HEK293 (cell line): ENCODE results near the gene LETM1.

Experiments
- CTCF ChIA-PET: fragments of 350-600 bp; formaldehyde crosslinking; extraction: SDS; loops from one replicate; lab custom pipeline; 2021; ENCODE audit warnings: antibody characterized with exemption; lab: Yijun Ruan, JAX
- POLR2A ChIA-PET: fragments of 300-600 bp; formaldehyde crosslinking; extraction: SDS; loops from one replicate; lab custom pipeline; 2020; ENCODE audit warnings: antibody characterized with exemption, inconsistent platforms; lab: Yijun Ruan, JAX
- H3K27ac ChIP-seq: fragments of 200-500 bp; sonication (Bioruptor generic); 2 replicates; pipeline ENCODE4 v1.5.1; 2014; ENCODE audit warnings: low read depth, low read length, control low read depth, inconsistent platforms; ENCODE audit errors: extremely low read depth
- H3K36me3 ChIP-seq, 2 experiments: fragments of 200-500 bp in 1 of 2; sonication (Bioruptor generic) in 1 of 2; 1 replicate in 1 of 2; 2 replicates in 1 of 2; pipeline ENCODE4 v1.5.1; 2014 to 2017; ENCODE audit warnings: inconsistent platforms in 2 of 2, low read length in 2 of 2; ENCODE audit not compliant: control insufficient read depth in 2 of 2, insufficient read depth in 1 of 2
- H3K4me1 ChIP-seq: fragments of 200-500 bp; sonication (Bioruptor generic); 2 replicates; pipeline ENCODE4 v1.5.1; 2014; ENCODE audit warnings: mild to moderate bottlenecking, low read length, inconsistent platforms; ENCODE audit not compliant: control insufficient read depth, insufficient read depth
- H3K4me3 ChIP-seq: 2 replicates; pipeline ENCODE4 v1.5.1; 2011; ENCODE audit warnings: low read depth, mild to moderate bottlenecking, control low read depth, low read length, moderate library complexity
- H3K9me3 ChIP-seq: fragments of 200-500 bp; sonication (Bioruptor generic); 2 replicates; pipeline ENCODE4 v1.5.1; 2014; ENCODE audit warnings: low read depth, low read length, inconsistent platforms; ENCODE audit not compliant: control insufficient read depth, insufficient read depth
- SETDB1 ChIP-seq: IDR thresholded peaks from one replicate; pipeline ENCODE4 v1.6.1; 2017; ENCODE audit warnings: mild to moderate bottlenecking, low read length, moderate library complexity, mixed read lengths; ENCODE audit not compliant: insufficient read length
- ZNF132 ChIP-seq: fragments of 450-650 bp; formaldehyde crosslinking; IDR thresholded peaks from 2 replicates; pipeline ENCODE4 v1.5.1; 2017; ENCODE audit warnings: missing biosample characterization, missing genetic modification characterization, borderline replicate concordance
- ZNF2 ChIP-seq: fragments of 450-650 bp; formaldehyde crosslinking; IDR thresholded peaks from 2 replicates; pipeline ENCODE4 v1.5.1; 2016; ENCODE audit warnings: missing biosample characterization, missing genetic modification characterization
- ZNF221 ChIP-seq: fragments of 450-650 bp; formaldehyde crosslinking; IDR thresholded peaks from 2 replicates; pipeline ENCODE4 v1.5.1; 2017; ENCODE audit warnings: missing biosample characterization, missing genetic modification characterization, borderline replicate concordance
- ZNF335 ChIP-seq: fragments of 450-650 bp; formaldehyde crosslinking; conservative IDR thresholded peaks from 2 replicates; pipeline ENCODE4 v1.5.1; 2016; ENCODE audit warnings: missing biosample characterization, missing genetic modification characterization
- ZNF394 ChIP-seq: fragments of 450-650 bp; formaldehyde crosslinking; IDR thresholded peaks from 2 replicates; pipeline ENCODE4 v1.5.1; 2016; ENCODE audit warnings: missing biosample characterization, missing genetic modification characterization, mild to moderate bottlenecking, moderate library complexity, borderline replicate concordance
- ZNF416 ChIP-seq: fragments of 450-650 bp; formaldehyde crosslinking; IDR thresholded peaks from 2 replicates; pipeline ENCODE4 v1.5.1; 2016; ENCODE audit warnings: missing biosample characterization, missing genetic modification characterization
- ZNF626 ChIP-seq: fragments of 450-650 bp; sonication (Bioruptor Pico); formaldehyde crosslinking; IDR thresholded peaks from 2 replicates; pipeline ENCODE4 v1.5.1; 2018; ENCODE audit warnings: missing biosample characterization, missing genetic modification characterization, inconsistent platforms
- ZNF768 ChIP-seq: fragments of 450-650 bp; formaldehyde crosslinking; IDR thresholded peaks from 2 replicates; pipeline ENCODE4 v1.5.1; 2018; ENCODE audit warnings: missing biosample characterization, mild to moderate bottlenecking, missing genetic modification characterization
- ZSCAN23 ChIP-seq: fragments of 450-650 bp; formaldehyde crosslinking; IDR thresholded peaks from 2 replicates; pipeline ENCODE4 v1.5.1; 2016; ENCODE audit warnings: missing biosample characterization, missing genetic modification characterization
- TF ChIP-seq, protein P1 (sequence below): fragments of 450-650 bp; IDR thresholded peaks from 2 replicates; pipeline ENCODE4 v1.5.1; 2018; ENCODE audit warnings: missing biosample characterization, mild to moderate bottlenecking, missing genetic modification characterization
- TF ChIP-seq, protein P2 (sequence below): fragments of 450-650 bp; formaldehyde crosslinking; IDR thresholded peaks from 2 replicates; pipeline ENCODE4 v1.5.1; 2017; ENCODE audit warnings: missing biosample characterization, missing genetic modification characterization
- TF ChIP-seq, protein P3 (sequence below): fragments of 450-650 bp; formaldehyde crosslinking; IDR thresholded peaks from 2 replicates; pipeline ENCODE4 v1.5.1; 2016; ENCODE audit warnings: missing biosample characterization, missing genetic modification characterization
- TF ChIP-seq, protein P4 (sequence below): fragments of 450-650 bp; formaldehyde crosslinking; IDR thresholded peaks from 2 replicates; pipeline ENCODE4 v1.5.1; 2016; ENCODE audit warnings: missing biosample characterization, missing genetic modification characterization
- TF ChIP-seq, protein P5 (sequence below): fragments of 450-650 bp; formaldehyde crosslinking; IDR thresholded peaks from 2 replicates; pipeline ENCODE4 v1.5.1; 2016; ENCODE audit warnings: missing biosample characterization, missing genetic modification characterization
- TF ChIP-seq, protein P6 (sequence below): fragments of 450-650 bp; formaldehyde crosslinking; optimal IDR thresholded peaks from 2 replicates; pipeline ENCODE3; 2016; ENCODE audit warnings: missing biosample characterization, mild to moderate bottlenecking, missing genetic modification characterization

The LETM1 gene

DNA sequence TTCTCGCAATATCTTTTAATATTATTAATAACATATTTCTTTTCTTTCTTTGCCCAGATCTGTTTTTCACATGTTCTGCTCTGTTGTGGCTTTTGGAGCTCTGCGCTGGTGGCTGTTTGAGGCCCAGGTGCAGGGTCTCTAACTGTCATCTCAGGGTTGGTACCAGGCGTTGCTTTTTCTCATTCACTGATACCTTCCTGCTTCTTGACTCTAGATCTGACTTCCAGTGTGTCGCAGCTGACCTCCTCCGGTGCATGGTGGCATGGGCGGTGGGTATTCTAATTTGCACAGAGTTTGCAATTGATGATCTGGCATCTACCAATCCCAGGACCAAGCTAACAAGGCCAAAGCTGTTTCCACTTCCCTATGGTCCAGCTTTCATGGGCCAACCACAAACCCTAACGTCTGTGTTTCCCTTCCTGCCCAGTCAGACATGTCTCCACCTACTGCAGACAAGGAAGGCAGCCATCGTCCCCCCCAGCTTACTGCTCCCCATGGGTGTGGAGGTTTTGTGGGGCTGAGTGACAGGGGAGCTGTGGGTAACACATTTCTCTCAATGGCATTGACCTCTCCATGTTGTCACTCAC is 25.2 kb downstream of the LETM1 start:
- ChIA-PET POLR2A (no interaction called here), CTCF (interaction anchor here (1.1 kb wide), 1 partner anchor 20 kb away, joined by 4 read pairs; no protein-coding TSS in a partner anchor)
- H3K4me1 ChIP-seq, result no peaks in the 10 kb centered on the region
- no peak overlapping the region for H3K4me3 ChIP-seq
- H3K36me3 ChIP-seq, result peaks cover under 1 to 76% of the 10 kb centered on the region in 2 experiments; a peak in 2 of 3 replicates
- no peaks in the 10 kb centered on the region for H3K9me3 ChIP-seq
- TF ChIP-seq, protein P1, sequence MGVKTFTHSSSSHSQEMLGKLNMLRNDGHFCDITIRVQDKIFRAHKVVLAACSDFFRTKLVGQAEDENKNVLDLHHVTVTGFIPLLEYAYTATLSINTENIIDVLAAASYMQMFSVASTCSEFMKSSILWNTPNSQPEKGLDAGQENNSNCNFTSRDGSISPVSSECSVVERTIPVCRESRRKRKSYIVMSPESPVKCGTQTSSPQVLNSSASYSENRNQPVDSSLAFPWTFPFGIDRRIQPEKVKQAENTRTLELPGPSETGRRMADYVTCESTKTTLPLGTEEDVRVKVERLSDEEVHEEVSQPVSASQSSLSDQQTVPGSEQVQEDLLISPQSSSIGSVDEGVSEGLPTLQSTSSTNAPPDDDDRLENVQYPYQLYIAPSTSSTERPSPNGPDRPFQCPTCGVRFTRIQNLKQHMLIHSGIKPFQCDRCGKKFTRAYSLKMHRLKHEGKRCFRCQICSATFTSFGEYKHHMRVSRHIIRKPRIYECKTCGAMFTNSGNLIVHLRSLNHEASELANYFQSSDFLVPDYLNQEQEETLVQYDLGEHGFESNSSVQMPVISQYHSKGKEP, result no peak
- no peak for TF ChIP-seq ZNF335 (tag by site-specific recombination)
- no peak overlapping the region for H3K27ac ChIP-seq

DNA sequence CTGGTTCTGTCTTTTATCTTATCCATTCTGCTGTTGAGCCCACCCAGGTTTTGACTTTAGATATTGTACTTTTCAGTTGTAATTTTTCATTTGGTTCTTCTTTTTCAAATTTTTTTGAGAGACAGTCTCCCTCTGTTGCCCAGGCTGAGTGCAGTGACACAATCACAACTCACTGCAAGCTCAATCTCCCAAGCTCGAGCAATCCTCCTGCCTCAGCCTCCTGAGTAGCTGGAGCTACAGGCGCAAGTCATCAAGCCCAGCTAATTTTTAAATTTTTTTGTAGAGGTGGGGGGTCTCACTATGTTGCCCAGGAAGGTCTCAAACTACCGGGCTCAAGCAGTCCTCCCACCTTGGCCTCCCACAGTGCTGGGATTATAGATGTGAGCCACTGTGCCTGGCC is 25.7 kb downstream of the LETM1 start:
- no peak overlapping the region for H3K27ac ChIP-seq
- H3K9me3 ChIP-seq, result no peaks in the 10 kb centered on the region
- ChIA-PET POLR2A (no interaction called here), CTCF (interaction anchor here (0.6 kb wide), 1 partner anchor 367 kb away, joined by 3 read pairs; no protein-coding TSS in a partner anchor)
- TF ChIP-seq, protein P2, sequence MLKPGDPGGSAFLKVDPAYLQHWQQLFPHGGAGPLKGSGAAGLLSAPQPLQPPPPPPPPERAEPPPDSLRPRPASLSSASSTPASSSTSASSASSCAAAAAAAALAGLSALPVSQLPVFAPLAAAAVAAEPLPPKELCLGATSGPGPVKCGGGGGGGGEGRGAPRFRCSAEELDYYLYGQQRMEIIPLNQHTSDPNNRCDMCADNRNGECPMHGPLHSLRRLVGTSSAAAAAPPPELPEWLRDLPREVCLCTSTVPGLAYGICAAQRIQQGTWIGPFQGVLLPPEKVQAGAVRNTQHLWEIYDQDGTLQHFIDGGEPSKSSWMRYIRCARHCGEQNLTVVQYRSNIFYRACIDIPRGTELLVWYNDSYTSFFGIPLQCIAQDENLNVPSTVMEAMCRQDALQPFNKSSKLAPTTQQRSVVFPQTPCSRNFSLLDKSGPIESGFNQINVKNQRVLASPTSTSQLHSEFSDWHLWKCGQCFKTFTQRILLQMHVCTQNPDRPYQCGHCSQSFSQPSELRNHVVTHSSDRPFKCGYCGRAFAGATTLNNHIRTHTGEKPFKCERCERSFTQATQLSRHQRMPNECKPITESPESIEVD (tag by site-specific recombination), result no peak
- TF ChIP-seq SETDB1 (no peak), ZNF132 (tag by site-specific recombination) (no peak), ZNF221 (tag by site-specific recombination) (no peak), ZNF768 (tag by site-specific recombination) (no peak), ZNF626 (tag by site-specific recombination) (no peak), ZSCAN23 (no peak), ZNF2 (tag by site-specific recombination) (no peak), ZNF394 (tag by site-specific recombination) (no peak), ZNF416 (no peak)
- TF ChIP-seq, protein P3, sequence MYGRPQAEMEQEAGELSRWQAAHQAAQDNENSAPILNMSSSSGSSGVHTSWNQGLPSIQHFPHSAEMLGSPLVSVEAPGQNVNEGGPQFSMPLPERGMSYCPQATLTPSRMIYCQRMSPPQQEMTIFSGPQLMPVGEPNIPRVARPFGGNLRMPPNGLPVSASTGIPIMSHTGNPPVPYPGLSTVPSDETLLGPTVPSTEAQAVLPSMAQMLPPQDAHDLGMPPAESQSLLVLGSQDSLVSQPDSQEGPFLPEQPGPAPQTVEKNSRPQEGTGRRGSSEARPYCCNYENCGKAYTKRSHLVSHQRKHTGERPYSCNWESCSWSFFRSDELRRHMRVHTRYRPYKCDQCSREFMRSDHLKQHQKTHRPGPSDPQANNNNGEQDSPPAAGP, result no peak
- TF ChIP-seq, protein P4, sequence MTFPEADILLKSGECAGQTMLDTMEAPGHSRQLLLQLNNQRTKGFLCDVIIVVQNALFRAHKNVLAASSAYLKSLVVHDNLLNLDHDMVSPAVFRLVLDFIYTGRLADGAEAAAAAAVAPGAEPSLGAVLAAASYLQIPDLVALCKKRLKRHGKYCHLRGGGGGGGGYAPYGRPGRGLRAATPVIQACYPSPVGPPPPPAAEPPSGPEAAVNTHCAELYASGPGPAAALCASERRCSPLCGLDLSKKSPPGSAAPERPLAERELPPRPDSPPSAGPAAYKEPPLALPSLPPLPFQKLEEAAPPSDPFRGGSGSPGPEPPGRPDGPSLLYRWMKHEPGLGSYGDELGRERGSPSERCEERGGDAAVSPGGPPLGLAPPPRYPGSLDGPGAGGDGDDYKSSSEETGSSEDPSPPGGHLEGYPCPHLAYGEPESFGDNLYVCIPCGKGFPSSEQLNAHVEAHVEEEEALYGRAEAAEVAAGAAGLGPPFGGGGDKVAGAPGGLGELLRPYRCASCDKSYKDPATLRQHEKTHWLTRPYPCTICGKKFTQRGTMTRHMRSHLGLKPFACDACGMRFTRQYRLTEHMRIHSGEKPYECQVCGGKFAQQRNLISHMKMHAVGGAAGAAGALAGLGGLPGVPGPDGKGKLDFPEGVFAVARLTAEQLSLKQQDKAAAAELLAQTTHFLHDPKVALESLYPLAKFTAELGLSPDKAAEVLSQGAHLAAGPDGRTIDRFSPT (tag by site-specific recombination), result no peak
- TF ChIP-seq, protein P5, sequence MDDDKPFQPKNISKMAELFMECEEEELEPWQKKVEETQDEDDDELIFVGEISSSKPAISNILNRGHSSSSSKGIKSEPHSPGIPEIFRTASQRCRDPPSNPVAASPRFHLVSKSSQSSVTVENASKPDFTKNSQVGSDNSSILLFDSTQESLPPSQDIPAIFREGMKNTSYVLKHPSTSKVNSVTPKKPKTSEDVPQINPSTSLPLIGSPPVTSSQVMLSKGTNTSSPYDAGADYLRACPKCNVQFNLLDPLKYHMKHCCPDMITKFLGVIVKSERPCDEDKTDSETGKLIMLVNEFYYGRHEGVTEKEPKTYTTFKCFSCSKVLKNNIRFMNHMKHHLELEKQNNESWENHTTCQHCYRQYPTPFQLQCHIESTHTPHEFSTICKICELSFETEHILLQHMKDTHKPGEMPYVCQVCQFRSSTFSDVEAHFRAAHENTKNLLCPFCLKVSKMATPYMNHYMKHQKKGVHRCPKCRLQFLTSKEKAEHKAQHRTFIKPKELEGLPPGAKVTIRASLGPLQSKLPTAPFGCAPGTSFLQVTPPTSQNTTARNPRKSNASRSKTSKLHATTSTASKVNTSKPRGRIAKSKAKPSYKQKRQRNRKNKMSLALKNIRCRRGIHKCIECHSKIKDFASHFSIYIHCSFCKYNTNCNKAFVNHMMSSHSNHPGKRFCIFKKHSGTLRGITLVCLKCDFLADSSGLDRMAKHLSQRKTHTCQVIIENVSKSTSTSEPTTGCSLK (tag by site-specific recombination), result no peak
- TF ChIP-seq, protein P6, sequence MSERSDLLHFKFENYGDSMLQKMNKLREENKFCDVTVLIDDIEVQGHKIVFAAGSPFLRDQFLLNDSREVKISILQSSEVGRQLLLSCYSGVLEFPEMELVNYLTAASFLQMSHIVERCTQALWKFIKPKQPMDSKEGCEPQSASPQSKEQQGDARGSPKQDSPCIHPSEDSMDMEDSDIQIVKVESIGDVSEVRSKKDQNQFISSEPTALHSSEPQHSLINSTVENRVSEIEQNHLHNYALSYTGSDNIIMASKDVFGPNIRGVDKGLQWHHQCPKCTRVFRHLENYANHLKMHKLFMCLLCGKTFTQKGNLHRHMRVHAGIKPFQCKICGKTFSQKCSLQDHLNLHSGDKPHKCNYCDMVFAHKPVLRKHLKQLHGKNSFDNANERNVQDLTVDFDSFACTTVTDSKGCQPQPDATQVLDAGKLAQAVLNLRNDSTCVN (tag by site-specific recombination), result no peak
- H3K4me3 ChIP-seq, result no peak overlapping the region
- H3K4me1 ChIP-seq, result no peaks in the 10 kb centered on the region
- H3K36me3 ChIP-seq, result peaks cover 0 to 76% of the 10 kb centered on the region in 2 experiments; a peak in 1 of 3 replicates
